Nephron (organoid): ENCODE results near the gene TRAK2.
"Not testable (repeated sequence)": the region's sequence is repeated elsewhere in the genome, so short reads cannot be mapped to it uniquely, and the experiment has no call there.

ENCODE experiments used
- H3K27ac Mint-ChIP-seq, 3 experiments: 2 replicates each; pipeline ENCODE4 v1.8.0; 2020; ENCODE audit warnings: mixed read lengths in 3 of 3, mild to moderate bottlenecking in 2 of 3, moderate library complexity in 1 of 3
- H3K27me3 Mint-ChIP-seq: 2 replicates; pipeline ENCODE4 v1.8.0; 2021; ENCODE audit warnings: low read depth, mild to moderate bottlenecking, moderate library complexity, mixed read lengths
- H3K36me3 Mint-ChIP-seq: 2 replicates; pipeline ENCODE4 v1.8.0; 2020; ENCODE audit warnings: low read depth, mixed read lengths
- H3K4me1 Mint-ChIP-seq: 2 replicates; pipeline ENCODE4 v1.8.0; 2020; ENCODE audit warnings: mixed read lengths
- H3K4me3 Mint-ChIP-seq, 3 experiments: 2 replicates each; pipeline ENCODE4 v1.8.0; 2020; ENCODE audit warnings: mild to moderate bottlenecking in 3 of 3, mixed read lengths in 3 of 3, moderate library complexity in 2 of 3
- H3K9me3 Mint-ChIP-seq: 2 replicates; pipeline ENCODE4 v1.8.0; 2020; ENCODE audit warnings: mixed read lengths
- TF ChIP-seq, protein P1 (sequence below), 3 experiments: fragments of 200-600 bp; sonication (generic); IDR thresholded peaks; one replicate each; pipeline ENCODE4 v1.5.0; 2021; ENCODE audit warnings: antibody characterized with exemption in 3 of 3; ENCODE audit not compliant: unreplicated experiment in 3 of 3

The TRAK2 gene

DNA sequence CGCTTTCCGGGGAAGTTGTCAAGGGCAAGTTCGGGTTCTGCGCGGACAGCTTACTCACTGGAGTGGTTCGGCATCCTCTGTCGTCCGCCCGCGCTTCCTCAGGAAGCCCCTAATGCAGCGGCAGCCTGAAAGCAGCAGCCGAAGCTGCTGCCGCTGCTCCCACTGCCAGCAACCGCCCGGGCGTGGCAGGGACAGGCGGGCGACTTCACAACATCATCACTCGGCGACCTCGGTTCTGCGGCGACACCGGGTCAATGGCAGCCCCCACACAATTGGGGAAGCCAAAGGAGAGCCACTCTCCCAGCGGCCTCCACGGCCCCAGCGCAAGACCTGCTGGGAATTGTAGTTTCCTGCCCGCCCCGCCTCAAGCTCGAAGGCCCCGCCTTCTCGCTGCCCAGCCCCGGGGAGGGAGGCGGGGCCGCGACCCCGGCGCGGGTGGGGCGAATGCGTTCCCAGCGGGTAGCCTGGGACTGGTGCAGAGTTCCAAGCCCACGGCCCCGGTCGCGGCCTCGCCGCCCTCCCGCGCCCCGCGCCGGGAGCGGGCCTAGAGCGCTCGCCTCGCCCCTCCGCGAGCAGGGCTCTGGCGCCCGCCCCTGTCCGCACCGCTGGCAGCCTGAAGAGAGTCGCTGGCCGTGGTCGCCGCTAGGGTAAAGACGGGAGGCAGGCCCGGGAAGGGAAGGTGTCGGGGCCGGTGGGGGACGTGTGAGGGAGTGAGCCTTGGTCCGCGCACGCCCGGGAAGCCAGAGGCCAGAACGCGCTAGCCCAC, at the start of gene TRAK2, which contains the start of gene STRADB:
TRAK2 (minus strand) TSS at position 167 of the 766 bp plus-strand sequence. CDS start 30,951 bp downstream, outside the sequence.
STRADB (plus strand) TSS at position 449 of the 766 bp plus-strand sequence. CDS start 3,101 bp downstream, outside the sequence.
- H3K36me3 Mint-ChIP-seq = peaks cover 6% of the 10 kb centered on the region
- H3K4me3 Mint-ChIP-seq = peak within 1 kb of the TSS; percentile 98 to 99 (median 98)
- TF ChIP-seq, protein P1, sequence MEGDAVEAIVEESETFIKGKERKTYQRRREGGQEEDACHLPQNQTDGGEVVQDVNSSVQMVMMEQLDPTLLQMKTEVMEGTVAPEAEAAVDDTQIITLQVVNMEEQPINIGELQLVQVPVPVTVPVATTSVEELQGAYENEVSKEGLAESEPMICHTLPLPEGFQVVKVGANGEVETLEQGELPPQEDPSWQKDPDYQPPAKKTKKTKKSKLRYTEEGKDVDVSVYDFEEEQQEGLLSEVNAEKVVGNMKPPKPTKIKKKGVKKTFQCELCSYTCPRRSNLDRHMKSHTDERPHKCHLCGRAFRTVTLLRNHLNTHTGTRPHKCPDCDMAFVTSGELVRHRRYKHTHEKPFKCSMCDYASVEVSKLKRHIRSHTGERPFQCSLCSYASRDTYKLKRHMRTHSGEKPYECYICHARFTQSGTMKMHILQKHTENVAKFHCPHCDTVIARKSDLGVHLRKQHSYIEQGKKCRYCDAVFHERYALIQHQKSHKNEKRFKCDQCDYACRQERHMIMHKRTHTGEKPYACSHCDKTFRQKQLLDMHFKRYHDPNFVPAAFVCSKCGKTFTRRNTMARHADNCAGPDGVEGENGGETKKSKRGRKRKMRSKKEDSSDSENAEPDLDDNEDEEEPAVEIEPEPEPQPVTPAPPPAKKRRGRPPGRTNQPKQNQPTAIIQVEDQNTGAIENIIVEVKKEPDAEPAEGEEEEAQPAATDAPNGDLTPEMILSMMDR (IDR thresholded peaks at IDR 0.05; ENCODE audit: unreplicated experiment in 3 of 3) = peak; percentile 33 to 45 (median 43)
- H3K27ac Mint-ChIP-seq = peak within 1 kb of the TSS; percentile 89 to 98 (median 93)
- H3K4me1 Mint-ChIP-seq = peaks cover 43% of the 10 kb centered on the region
- H3K27me3 Mint-ChIP-seq = no peaks in the 10 kb centered on the region
- H3K9me3 Mint-ChIP-seq = no peaks in the 10 kb centered on the region

- Mint-ChIP-seq H3K27me3 (no peaks in the 10 kb centered on the region), H3K4me3 (no peak overlapping the region), H3K4me1 (no peaks in the 10 kb centered on the region), H3K36me3 (peaks cover 13% of the 10 kb centered on the region), H3K27ac (no peak overlapping the region), H3K9me3 (peaks cover 29% of the 10 kb centered on the region)
- TF ChIP-seq, protein P1 (IDR thresholded peaks at IDR 0.05; ENCODE audit: unreplicated experiment in 3 of 3) = no peak
Measured at GRCh38 chr2:201500534-201500933, 49.3 kb upstream of the TRAK2 start.

- TF ChIP-seq, protein P1 (IDR thresholded peaks at IDR 0.05; ENCODE audit: unreplicated experiment in 3 of 3) = no peak
- Mint-ChIP-seq H3K4me1 (no peaks in the 10 kb centered on the region), H3K36me3 (peaks cover 7% of the 10 kb centered on the region), H3K9me3 (peaks cover 8% of the 10 kb centered on the region), H3K4me3 (no peak overlapping the region), H3K27me3 (no peaks in the 10 kb centered on the region), H3K27ac (no peak overlapping the region)
Measured at GRCh38 chr2:201496785-201497184, 45.5 kb upstream of the TRAK2 start.

DNA sequence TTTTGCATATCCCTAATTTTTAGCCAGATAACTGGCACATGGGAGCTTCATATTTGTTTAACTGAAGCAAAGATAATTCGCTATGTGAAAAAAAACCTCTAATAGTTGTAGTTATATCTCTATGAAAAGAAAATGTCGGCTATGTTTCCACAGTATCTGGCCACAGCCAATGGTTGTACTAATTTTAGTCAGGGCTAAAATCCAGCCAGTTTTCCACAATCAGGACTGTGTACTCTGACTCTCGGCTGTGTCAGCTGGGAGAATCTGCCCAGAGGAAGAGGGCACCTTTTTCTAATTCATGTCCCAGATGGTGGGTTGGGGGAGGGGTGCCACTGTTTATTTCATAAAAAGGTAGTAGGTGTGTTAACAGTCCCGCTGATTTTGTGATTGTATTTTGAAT, 39.0 kb upstream of the TRAK2 start:
- no peaks in the 10 kb centered on the region for H3K9me3 Mint-ChIP-seq
- no peak overlapping the region for H3K4me3 Mint-ChIP-seq
- no peaks in the 10 kb centered on the region for H3K27me3 Mint-ChIP-seq
- H3K36me3 Mint-ChIP-seq = peaks cover under 1% of the 10 kb centered on the region
- no peak overlapping the region for H3K27ac Mint-ChIP-seq
- H3K4me1 Mint-ChIP-seq = peaks cover under 1% of the 10 kb centered on the region
- TF ChIP-seq, protein P1 (IDR thresholded peaks at IDR 0.05; ENCODE audit: unreplicated experiment in 3 of 3) = no peak

DNA sequence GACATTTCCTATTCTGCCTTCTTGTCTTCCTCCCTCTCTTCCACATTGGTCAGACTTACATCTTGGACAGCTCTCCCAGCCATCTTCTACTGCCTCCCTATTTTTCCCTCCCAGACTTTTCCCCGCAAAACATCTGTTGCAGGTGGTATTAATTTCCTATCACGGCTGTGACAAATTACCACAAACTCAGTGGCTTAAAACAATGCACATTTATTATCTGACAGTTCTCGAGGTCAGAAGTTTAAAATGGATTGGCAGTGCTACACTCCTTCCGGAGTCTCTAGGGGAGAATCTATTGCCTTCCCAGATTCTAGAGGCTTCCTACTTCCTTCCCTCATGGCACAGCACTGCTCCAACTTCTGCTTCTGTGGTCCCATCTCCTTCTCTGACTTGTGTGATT, 33.5 kb upstream of the TRAK2 start:
- Mint-ChIP-seq H3K27me3 (no peaks in the 10 kb centered on the region), H3K4me3 (no peak overlapping the region), H3K9me3 (peaks cover 6% of the 10 kb centered on the region), H3K27ac (no peak overlapping the region), H3K4me1 (peaks cover 7% of the 10 kb centered on the region), H3K36me3 (peaks cover 31% of the 10 kb centered on the region)
- TF ChIP-seq, protein P1 (IDR thresholded peaks at IDR 0.05; ENCODE audit: unreplicated experiment in 3 of 3) = no peak

GRCh38 chr2:201483758-201484157, 32.5 kb upstream of the TRAK2 start:
- not testable (repeated sequence) for H3K4me1 Mint-ChIP-seq

More at GRCh38 chr2:201483758-201484157, 32.5 kb upstream of the TRAK2 start:
- H3K4me3 Mint-ChIP-seq, H3K9me3 Mint-ChIP-seq, H3K27me3 Mint-ChIP-seq, H3K27ac Mint-ChIP-seq: not testable (repeated sequence)
- H3K36me3 Mint-ChIP-seq = peaks cover 31% of the 10 kb centered on the region
